KG1 (cell line): Measurements from ENCODE around the gene RCOR1.
A peak's percentile ranks its signal among the peaks of the same experiment; 100 is the strongest.
"Not testable (repeated sequence)": the region's sequence is repeated elsewhere in the genome, so short reads cannot be mapped to it uniquely, and the experiment has no call there.

Source experiments
- DNase-seq: peaks from one replicate; lab custom pipeline; 2025; lab: John Stamatoyannopoulos, UW

RCOR1 gene

GRCh38 chr14:102593061-102593824 lies 794 bp downstream of the RCOR1 start:
- peak; percentile 16 for DNase-seq

- no peak for DNase-seq
Observed at GRCh38 chr14:102593825-102594137, 1.3 kb downstream of the RCOR1 start.

DNA sequence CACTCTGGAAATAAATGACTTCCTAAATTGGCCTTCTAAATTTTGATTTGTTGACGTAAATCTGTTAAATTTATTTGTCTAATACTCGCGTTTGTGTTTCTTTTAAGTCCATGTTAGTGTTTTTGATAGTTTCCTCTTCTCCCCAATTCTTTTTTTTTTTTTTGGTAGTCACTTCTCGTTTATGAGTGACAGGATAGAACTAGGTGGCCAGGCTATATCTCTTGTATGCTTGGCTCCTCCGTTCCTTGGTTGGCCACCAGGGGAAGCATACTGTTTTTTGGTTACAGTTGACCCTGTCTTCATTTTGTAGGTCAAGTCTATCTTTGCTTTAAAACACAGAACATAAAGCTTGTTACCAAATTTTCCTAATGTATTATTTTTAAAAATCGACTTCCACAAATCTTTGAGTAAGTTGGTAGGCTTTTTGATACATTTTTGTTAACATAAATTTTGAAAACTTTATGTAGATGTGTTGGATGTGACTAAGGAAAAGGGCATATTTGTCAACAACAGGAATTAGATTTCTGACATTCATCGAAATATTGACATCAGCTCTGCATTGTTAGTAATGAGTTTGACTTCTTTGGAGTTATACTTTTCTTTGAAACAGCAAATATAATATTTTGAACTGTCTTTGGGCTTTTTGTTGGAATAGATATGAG lies 2.2 kb downstream of the RCOR1 start:
- DNase-seq: peak; percentile 60

DNA sequence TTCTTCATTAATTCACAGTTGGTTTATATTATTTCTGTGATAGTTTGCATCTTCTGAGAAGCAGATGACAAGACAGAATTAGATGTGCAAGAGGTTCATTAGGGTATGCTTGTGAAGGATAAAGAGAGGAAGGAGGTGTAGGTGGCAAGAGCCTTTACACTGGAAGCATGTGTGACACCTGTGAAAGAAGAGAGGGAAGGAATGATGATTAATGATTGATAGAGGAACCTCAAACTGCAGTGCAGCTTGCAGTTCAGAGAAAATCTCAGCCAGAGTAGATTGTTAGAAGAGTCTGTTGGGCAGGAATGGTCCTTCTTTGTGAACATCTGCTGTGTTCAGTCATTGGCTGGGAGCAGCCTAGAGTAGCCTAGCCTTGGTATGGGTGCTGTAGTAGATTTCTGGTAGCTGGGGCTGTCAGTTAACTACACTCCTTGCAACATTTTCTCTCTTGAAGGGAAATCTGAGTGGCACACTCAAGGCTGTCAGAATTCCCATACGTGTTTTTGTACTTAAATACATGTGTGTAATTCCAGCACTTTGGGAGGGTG lies 9.0 kb downstream of the RCOR1 start:
- no peak for DNase-seq

DNA sequence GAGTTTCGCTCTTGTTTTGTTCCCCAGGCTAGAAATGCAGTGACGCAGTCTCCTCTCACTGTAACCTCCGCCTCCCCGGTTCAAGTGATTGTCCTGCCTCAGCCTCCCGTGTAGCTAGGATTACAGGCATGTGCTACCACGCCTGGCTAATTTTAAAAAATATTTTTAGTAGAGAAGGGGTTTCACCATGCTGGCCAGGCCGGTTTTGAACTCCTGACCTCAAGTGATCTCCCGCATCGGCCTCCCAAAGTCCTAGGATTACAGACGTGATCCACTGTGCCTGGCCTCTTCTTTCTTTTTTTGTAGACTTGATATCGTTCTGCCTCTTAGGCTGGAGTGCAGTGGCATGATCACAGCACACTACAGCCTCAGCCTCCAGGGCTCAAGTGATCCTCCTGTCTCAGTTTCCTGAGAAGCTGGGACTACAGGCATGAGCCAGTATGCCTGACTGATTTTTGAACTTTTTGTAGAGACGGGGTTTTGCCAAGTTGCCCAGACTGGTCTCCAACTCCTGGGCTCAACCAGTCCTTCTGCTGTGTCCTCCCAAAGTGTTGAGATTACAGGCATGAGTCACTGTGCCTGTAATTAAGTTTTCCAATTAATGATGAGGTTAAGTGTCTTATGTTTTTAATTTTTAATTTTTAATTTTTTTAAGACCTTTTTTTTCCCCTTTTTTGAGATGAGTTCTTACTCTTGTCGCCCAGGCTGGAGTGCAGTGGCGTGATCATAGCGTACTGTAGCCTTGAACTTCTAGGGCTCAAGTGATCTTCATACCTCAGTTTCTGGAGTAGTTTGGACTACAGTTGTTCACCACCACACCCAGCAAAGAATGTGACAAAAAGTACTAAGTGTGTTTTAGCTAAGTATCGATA lies 10.2 kb downstream of the RCOR1 start:
- no peak for DNase-seq

GRCh38 chr14:102603293-102603907 lies 11.0 kb downstream of the RCOR1 start:
- no peak for DNase-seq

GRCh38 chr14:102604183-102604582 lies 11.7 kb downstream of the RCOR1 start:
- DNase-seq: no peak

GRCh38 chr14:102605029-102605428 lies 12.6 kb downstream of the RCOR1 start:
- DNase-seq: no peak

DNA sequence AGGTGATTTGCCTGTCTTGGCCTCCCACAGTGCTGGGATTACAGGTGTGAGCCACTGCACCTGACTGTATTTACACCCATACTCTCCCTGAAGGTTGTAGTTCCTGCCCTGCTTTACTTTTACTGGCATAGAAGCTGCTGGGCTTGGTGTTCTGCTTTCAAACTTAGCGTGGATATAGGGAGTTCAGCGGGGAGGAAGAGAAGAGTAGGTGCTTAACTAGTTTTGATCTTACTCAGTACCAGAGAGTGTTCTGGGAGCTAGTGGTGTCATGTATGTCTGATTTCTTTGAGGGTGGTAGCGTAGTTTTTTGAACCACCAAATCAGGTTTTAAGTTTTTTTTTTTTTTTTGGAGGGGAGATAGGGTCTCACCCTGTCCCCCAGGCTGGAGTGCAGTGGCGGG lies 13.8 kb downstream of the RCOR1 start:
- DNase-seq: no peak

GRCh38 chr14:102608064-102608446 lies 15.6 kb downstream of the RCOR1 start:
- no peak for DNase-seq

DNA sequence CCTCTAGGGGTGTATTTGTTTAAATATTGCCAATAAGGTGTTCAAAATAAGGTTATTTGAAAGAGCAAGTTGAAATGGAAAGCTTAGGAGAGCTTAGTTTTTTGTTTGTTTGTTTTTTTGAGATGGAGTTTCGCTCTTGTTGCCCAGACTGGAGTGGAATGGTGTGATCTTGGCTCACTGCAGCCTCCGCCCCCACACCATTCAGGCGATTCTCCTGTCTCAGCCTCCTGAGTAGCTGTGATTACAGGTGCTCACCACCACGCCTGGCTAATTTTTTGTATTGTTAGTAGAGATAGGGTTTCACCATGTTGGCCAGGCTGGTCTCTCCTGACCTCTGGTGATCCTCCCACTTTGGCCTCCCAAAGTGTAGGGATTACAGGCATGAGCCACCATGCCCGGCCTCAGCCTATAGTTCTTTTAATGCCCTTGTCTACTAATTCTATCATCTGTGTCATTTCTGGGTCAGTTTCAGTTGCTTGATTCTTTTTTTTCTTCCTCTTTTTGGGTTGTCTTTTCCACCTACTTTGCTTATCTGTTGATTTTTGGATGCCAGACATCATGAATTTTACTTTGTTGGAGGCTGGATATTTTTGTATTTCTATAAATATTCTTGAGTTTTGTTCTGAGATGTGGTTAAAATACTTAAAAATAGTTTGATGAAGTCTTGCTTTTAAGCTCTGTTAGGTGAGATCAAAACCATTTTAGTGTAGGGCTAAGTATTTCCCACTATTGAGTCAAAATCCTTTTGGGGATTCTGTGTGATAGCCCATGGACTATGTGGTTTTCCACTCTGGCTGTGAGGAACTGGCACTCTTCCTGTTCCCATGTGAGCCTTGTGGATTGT lies 18.7 kb downstream of the RCOR1 start:
- DNase-seq: no peak

- no peak for DNase-seq
Observed at GRCh38 chr14:102616318-102616717, 23.9 kb downstream of the RCOR1 start.

DNA sequence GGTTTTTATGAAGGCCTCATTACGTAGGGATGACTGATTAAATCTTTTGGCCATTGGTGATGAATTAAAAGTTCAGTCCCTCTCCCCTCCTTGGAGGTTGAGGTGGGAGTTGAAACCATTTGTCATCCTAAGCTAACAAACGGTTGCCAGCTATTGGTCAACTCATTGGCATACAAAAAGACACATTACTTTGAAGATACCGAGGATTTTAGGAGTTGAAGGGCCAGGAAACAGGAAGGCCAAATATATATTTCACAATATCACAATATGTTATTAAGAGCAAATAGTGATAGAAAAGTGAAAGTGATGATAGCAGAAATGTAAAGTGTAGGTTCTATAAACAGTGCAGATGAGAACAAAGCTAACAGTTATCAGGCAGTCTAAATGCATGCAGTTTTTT lies 24.4 kb downstream of the RCOR1 start:
- no peak for DNase-seq

DNA sequence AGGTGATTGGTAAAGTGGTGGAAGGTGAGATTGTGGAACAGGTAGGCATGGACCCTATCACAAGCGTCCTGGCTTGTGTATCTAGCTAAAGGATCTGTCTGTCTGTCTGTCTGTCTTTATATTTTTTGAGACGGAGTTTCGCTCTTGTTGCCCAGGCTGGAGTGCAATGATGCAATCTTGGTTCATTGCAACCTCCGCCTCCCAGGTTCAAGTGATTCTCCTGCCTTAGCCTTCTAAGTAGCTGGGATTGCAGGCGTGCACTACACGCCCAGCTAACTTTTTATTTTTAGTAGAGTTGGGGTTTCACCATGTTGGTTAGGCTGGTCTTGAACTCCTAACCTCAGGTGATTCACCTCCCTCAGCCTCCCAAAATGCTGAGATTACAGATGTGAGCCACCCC lies 26.6 kb downstream of the RCOR1 start:
- not testable (repeated sequence) for DNase-seq

DNA sequence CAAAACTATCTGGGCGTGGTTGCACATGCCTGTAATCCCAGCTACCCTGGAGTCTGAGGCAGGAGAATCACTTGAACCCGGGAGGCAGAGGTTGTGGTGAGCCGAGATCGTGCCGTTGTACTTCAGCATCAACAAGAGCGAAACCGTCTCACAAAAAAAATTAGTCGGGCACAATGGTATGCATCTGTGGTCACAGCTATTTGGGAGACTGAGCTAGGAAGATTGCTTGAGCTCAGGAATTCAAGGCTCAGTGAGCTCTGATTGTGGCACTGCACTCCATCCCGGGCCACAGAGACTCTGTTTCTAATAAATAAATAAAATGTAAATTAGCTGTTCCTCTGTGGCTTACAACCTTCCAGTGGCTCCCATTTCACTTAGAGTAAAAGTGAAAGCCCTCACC lies 28.0 kb downstream of the RCOR1 start:
- DNase-seq: no peak

GRCh38 chr14:102622262-102622885 lies 29.9 kb downstream of the RCOR1 start:
- DNase-seq: no peak

- DNase-seq: no peak
Observed at GRCh38 chr14:102624666-102625065, 32.2 kb downstream of the RCOR1 start.

DNA sequence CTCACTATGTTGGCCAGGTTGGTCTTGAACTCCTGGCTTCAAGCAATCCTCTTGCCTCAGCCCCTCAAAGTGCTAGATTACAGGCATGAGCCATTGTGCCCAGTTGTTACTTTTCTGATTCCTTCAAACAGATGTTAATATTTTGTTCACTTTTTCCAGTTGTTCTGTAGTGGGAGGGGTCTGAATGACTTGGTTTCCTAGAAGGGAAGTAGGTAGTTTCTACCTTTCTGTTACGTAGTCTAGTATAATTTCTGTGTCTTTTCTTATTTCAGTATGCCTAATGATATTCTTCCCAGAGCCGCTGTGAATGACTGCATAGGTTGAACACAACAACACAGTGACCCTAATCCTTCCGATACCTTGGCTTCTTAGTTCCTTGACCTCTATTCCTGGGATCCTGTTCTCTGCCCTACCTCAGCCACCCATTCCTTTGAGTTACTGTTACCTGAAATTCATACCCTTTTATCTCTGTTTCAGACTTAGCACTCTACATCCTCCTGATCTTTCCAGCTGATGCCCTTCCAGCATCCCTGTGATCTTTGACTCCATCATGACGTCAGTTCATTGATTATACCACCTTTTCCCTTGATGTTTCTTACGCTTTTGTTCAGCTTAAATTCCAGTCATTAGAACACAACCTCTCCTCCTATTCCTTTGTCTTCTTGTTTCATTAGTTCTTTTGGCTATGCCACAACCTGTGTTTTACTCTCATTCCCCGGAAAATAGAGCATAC lies 33.3 kb downstream of the RCOR1 start:
- DNase-seq: no peak

- no peak for DNase-seq
Observed at GRCh38 chr14:102626530-102626929, 34.1 kb downstream of the RCOR1 start.

DNA sequence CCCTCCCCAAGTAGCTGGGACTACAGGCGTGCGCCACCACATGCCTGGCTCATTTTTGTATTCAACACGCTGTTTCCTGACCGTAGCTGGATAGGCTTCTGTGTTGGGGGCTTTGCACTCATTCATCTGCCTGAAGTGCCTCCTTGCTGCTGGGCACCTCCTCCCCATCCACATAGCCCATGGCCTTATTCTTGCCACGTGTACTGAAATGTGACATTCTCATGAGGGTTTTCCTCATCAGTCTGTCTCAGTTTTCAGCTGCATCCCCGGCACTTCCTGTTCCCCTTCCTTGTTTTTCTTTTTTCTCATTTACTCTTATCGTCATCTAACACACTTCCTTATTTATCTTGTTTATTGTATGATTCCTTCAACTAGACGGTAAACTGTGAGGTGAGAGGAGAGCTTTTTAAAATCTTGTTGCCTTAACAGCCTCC lies 36.6 kb downstream of the RCOR1 start:
- DNase-seq: no peak
